SW480 (cell line): ENCODE measurements around the gene MICAL2.
A peak's percentile ranks its signal among the peaks of the same experiment; 100 is the strongest.

Experiments
- DNase-seq: peaks from one replicate; pipeline ENCODE4 v3.0.0-alpha.2; 2016; ENCODE audit warnings: low spot score

Gene MICAL2

DNA sequence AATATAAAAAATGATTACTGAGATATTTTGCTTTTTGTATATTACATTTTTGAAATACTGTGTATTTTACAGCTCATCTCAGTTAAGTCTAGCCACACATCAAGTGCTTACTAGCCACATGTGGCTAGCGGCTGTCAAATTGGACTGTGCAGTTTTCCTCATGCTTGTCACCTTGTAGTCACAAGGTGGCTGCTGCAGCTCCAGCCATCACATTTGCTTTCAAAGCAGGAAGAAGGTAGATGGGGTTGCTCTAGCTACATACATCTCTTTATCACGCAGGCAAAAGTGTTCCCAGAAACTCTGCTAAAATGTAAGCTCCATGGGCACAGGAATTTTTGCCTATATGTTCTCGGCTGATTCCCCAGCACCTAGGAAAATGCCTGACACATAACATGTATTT lies 61.5 kb downstream of the MICAL2 start:
- DNase-seq: no peak

DNA sequence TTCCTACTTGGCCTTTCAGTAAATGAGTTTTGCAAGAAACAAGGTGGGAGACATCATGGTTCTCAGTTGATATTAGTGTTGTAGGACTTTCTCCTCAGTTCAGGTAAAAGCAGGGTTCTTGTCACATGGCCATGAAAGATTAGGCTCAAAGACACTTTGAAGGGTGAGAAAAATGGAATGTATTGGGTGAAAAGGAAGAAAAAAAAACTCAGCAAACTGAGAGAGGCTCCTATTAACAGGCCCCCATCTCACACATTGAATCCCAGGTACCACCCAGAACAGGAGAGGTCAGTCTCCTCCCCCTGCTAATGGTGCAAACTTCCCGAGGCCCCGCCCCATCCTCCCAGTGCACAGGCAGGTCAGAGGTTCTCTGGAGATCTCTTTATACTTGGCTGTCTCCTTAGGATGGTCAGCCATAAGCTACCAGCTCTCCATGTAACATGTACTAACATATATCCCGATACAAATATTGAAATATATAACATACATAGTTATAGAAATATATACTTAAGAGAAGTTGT lies 62.2 kb downstream of the MICAL2 start:
- DNase-seq: no peak

DNA sequence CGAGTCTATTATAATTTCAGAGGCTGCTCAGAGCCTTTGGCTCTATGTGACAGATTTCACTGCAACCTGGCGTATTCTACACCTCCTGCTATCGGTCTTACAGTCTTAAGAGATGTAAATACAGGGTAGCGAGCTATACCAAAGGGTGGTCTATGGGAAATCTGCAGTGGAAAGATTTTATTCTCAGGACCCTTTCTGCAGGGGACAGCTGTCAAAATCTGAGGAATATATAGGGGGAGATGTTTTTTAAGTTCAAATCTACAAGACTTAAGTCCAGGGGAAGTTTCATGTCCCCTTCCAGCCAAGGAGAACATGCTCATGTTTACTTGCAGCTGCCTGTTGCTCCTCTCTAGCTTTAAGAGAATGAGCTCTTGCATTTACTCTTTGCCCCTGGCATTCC lies 62.7 kb downstream of the MICAL2 start:
- no peak for DNase-seq

DNA sequence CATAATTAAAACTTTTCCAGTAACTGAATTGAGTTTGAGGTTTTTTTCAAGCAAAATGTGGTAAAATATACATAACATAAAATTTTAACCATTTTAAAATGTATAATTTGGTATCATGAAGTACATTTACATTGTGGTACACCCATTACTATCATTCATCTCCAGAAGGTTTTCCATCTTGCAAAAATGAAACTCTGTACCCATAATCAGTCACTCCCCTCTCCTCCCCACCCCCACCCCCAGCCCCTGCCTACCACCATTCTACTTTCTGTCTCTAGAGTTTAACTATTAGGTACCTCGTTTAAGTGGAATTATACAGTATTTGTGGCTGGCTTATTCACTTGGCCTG lies 63.7 kb downstream of the MICAL2 start:
- DNase-seq: no peak

DNA sequence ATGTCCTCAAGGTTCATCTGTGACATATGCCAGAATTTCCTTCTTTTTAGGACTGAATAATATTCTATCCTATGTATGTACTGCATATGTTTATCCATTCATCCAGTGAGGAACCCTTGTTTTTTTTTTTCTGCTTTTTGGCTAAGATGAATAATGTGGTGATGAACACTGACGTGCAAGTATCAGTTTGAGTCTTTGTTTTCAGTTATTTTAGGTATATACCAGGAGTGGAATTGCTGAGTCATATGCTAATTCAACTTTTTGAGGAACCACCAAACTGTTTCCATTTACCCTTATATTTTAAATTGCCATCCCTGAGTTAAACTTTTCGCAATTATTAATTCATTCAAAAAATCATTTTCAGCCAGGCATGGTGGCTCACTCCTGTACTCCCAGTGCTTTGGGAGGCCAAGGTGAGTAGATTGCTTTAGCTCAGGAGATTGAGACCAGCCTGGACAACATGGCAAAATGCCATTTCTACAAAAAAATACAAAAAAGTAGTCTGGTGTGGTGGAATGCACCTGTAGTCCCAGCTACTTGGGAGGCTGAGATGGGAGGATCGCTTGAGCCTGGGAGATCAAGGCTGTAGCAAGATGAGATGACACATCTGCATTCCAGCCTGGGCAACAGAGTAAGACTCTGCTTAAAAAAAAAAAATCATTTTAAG lies 64.2 kb downstream of the MICAL2 start:
- no peak for DNase-seq

DNA sequence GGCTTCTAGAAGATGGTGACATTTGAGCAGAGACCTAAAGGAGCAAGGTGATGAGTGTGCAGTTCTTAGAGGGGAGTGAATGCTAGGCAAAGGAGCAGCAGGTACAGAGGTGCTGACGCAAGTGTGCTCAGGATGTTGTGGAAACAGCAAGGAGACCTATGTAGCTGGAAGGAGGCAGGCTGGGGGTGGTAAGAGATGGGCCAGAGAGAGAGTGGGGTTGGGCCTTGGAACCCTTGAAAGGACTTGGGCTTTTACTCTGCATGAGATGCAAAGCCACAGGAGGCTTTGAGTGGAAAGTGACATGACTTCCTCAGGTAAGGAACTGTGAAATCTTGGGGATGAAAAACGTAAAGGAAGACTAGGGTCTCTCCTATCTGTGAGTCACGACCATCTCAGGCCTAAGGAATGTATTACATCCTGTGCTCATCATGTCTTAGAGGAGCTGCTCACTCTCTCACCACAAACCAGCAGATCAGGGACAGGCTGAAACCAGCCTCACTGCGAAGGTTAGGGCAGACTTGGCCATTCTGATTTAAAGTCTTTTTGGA lies 65.4 kb downstream of the MICAL2 start:
- peak; percentile 81 for DNase-seq

DNA sequence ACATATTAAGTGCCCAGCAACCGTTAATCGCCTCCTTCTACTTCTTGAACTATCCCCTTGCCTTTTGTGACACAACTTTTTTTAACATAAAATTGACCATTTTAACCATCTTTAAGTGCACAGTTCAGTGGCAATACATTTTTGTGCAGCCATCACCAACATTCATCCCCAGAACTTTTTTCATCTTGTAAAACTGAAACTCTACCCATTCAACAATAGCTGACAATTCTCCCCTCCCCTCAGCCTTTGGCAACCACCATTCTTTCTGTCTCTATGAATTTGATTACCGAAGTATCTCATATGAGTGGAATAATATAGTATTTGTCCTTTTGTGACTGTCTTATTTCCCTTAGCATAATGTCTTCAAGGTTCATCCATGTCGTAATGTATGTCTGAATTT lies 66.0 kb downstream of the MICAL2 start:
- no peak for DNase-seq

DNA sequence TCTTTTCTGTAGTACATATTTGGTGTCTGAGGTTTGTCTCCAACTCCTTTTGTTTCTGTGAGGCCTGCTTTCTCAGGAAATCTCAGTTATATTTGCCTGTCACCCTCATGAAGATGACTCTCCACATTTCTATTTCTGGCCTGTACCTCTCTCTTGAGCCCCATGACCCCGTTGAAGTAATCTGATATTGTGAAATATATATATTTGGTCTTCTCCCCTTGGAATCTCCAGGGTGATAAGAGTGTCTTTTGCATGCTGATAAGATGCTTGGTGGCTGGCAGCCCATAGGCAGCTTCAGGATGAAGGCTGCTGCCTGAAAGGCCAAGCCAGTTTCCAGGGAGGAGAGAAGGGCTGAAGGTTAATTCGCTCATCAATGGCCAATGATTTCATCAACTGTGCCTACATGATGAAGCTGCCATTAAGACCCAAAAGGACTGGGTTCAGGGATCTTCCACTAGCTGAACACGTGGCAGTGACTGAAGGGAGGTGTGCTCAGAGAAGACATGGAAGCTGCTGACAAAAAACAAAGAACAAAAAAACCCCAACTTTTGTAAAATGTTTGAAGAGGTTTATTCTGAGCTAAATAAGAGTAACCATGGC lies 67.4 kb downstream of the MICAL2 start:
- DNase-seq: no peak

DNA sequence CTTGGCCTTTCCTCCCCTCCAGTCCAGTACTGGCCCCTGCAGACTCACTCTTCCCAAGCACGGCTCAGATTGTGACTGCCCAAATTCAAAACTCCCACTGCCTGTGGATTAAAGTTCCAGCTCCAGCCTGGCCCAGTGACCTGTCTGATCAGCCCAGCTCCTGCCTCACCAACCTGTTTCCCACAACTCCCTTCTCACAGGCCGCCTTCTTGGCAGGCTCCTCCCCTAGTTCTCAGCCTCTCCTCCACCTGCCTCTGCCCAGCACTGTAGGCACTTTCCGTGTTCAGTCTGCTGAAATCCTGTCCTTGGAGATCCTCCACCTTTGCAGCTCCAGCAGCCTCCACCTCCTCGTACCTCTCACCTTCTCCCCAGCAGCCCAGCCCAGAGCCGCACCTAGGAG lies 68.6 kb downstream of the MICAL2 start:
- DNase-seq: peak; percentile 35

DNA sequence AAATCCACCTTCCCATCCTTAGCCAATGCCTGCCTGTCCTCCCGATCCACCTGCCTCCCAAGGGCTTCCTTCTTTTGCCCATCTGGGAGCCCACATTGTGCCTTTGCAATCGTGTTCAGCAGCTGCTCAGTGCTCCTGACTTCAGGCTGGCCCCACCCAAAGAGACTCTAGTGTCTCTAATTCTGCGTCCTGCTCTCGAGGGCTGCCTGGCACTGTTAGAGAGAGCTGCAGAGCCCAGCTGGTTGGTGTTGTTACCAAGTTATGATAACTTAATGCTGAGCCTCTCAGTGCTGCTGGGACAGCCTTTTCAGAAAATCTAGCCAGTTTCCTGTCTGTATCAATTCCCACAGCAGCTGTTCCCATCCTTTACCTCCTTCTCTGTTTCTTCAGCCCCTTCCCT lies 69.1 kb downstream of the MICAL2 start:
- DNase-seq: no peak

DNA sequence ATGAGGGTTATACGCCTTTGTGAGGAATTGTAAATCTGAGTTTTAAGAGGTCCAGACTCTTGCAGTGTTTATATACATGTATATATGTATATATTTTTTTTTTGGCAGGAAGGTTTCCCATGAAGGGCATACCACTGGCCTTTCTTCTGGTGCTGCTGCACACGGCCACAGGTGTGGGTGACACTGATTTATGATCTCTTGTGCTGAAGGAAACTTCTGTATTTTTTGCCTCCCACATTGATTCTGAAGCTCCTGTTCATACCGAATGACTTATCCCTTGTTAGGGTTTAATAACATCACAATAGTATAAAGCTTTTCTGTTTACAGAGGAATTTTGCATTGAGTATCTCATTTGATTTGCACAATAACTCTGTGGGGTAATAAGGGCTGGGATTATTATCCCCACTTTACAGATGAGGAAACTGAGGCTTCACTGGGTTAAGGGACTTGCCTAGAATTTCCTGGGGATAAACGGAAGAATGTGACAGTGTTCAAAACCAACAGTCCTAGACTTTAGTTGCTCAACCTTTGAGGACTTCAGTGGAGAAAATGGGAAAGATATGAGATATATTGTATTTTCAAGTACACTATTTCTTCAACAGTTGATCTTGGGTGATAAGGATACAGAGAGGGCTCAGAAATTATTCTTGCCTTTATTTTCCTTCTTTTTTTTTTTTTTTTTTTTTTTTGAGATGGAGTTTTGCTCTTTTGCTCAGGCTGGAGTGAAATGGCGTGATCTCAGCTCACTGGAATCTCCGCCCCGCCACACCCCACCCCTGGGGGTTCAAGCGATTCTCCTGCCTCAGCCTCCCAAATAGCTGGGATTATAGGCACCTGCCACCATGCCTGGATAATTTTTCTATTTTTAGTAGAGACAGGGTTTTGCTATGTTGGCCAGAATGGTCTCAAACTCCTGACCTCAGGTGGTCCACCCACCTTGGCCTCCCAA lies 70.1 kb downstream of the MICAL2 start:
- no peak for DNase-seq

DNA sequence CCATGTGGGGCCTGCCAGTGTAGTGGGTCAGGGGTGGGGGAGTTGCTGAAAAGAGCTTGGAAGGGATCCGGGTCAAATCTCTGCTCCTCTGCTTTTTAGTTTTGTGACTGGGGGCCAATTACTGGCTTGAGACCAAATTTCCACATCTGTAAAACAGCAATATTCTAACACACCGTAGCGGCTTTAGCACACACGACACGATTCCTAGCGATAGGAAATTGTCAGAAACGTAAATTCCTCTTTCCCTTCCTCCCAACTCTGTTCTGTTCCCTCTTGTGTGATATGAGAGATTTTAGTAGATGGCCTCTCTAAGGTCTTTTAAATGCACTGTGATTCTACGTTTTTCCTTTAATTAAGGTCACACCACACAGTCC lies 71.9 kb downstream of the MICAL2 start:
- DNase-seq: no peak

DNA sequence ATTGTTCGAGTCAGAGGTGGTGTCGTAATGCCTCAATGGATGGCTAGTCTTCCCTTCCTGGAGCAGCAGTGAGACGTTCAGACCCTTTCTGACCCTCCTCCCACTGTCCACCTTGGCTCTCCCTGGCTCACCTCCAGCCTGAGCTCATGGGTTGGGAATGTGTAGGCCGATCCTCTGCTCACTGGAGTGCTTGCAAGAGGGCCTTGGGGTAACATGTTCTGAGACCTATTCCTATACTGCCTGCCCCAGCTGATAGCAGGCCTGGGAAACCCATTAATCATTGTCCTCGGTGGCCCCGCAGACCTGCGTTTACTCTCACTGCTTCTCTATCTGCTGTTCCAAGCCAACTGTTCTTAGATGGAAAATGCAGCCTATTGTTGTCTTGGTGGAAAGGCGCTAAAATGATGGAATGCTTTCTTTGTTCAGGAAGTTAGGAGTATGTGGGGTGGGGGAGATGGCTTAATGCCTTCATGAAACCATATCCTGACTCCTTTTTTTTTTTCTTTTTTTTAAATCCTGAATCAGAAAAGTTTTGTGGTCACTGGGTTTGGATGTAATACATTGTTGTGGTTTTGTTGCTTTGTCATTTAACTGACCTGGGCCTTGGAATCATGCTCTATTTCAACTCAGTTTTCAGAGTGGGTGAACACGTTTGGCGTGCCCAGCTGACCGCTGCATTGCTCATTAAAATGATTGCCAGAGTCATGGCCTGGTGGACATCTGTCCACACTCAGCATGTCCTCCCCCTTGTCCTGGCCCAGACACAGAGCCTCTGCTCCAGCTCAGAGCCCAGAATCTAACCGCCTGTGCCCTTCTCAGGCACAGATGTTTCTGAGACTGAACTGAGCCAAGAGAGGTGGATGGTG lies 72.5 kb downstream of the MICAL2 start:
- DNase-seq: peak; percentile 88

DNA sequence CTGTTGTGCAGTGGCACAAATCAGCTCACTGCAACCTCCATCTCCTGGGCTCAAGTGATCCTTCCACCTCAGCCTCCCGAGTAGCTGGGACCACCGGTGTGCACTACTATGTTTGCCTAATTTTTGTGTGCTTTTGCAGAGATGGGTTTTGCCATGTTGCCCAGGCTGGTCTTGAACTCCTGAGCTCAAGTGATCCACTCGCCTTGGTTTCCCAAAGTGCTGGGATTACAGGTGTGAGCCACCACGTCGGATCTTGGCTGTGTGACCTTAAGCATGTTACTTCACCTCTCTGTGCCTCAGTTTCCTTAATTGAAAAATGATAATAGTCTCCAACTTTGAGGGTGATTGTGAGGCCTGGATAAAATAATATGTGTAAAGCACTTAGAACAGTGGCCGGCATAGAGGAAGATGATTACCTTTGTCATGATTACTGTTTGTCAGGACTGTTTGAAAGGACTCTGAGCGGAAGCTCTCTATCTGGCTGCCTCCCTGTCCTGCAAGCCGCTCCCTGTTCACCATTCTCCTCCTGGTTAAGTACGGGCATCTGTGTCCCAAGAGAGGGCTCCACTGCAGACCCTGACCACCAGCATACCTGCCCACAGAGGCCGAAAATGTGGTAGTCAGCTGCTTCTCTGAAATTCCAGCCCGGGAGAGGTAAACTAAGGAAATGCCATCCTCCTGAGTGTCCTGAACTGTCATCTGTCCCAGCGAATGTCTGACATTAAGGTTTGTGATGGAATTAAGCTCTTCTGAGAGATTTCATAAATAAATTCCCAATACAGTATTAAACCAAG lies 73.6 kb downstream of the MICAL2 start:
- DNase-seq: no peak

DNA sequence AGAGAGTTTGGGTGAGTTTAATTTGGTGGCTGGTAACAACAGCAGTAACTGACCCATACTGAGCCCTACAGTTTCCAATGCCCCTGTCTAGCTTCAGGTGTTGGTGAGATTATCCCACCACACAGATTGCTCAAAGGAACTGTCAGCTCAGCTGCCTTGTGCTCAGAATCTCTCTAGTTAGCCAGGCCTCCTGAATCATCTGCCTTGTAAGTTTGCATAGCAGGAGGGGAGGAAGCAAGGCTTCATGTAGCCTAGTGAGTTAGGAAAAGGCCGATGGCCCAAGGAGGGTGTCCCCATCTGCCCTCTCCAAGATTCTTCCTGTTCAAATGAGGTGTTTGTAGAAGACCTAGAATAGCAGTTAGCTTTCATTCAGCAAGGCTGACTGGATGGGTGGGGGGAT lies 74.3 kb downstream of the MICAL2 start:
- DNase-seq: no peak

DNA sequence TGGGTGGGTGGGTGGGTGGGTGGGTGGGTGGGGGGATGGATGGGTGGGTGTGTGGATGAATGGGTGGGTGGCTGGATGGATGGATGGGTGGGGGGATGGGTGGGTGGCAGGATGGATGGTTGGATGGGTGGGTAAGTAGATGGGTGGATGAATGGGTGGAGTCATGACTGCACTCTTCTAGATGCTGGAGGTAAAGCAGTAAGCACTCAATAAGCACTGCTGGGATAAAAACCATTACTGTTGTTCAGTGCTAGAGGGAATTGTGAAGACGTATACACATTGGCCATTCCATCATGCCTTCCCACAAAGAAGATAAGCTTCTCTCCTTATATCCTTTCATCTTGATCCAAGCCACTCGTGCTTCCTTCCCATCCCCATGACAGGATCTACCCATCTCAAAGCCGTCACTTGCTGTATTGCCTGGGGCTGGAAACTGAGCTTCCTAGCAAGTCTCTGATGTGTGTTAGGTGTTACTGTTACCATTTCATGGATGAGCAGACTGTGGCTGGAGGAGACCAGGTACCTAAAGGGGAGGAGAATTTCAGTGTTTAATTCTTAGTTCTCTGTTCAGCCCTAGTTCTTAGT lies 74.8 kb downstream of the MICAL2 start:
- no peak for DNase-seq

DNA sequence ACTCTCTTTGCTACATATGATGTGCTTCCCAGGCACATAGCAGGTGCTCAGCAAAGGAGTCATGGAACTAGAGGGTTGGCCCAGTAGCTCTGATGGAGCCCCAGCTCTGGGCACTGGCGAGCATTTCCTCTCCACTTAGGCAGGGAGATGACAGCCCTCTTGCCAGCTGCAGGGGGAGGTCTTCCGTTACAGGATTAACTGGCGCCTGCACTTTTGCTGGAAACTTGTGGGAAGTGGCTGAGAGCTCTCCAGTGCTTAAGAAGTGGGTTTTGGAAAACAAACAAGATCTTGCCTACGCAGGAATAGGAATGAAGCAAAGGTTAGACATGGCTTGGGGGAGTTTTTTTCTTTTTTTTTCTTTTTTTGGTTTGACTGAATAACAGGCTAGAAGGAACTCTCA lies 75.5 kb downstream of the MICAL2 start:
- DNase-seq: no peak

DNA sequence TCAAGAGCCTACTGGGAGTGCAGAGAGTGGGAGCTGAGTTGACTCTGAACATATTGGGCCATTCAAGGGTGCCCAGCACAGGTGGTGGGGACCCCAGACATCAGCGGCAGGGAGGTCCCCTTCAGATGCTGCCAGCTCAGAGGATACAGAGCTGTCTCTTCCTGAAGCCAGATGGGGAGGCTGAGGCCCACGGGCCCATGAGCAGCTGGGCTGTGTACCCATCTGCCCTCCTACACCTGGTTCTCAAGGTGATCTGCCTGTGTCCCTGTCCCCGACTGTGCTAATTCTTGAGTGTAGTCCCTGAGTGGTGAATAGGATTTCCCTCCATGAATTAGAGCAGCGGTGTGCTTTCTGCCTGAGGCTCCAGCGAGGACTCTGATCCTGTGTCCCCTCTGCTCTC lies 76.3 kb downstream of the MICAL2 start:
- no peak for DNase-seq

DNA sequence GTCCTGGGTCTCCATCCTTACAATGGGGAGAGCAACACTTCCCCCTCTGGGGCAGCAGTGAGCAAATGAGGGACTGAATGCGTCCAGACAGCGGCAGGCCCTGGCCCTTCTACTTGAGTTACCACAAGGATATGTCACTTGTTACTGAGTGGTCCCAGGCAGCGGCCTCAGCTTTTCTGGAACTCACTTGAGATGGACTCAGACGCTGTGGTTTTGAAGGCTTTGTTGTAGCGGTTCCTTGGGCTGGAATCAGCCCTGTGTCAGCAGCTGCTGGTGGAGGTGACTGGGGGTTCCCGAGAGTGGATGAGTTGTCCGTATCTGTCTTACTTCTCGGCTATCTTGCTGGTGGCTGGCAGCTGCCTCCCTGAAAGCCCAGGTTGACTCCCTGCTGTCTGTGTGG lies 77.0 kb downstream of the MICAL2 start:
- no peak for DNase-seq

DNA sequence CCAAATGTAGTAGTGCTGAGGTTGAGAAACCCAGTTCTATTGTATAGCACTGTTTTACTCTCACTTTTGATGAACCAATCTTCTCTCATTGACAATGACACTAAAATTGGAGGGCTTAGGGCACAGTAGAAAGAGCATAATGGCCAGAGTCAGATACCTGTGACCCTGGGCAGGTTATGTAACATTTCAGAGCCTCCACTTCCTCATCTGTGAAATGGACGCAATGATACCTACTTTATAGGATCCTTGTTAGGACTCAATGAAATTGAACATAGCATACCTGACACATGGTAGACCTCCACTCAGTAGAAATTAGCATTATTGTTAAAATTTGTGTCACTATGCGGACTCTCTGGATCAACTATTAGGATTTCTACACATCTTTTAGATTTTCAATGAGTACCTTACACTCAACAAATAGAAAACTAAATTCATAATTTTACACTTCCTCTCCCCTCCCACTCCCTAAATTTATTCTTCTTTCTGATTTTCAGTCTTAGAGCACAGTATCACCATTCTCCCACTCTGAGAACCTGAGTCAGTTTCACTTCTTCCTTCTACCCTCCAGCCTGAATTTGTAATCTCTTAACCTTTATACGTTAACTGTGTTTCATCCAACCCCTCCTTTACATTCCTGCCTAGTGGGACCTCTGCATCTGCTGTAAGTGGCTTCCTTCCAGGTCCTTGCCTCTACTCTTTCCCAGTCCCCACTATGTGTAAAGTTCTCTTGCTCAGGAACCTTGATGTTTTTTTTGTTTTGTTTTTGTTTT lies 78.3 kb downstream of the MICAL2 start:
- no peak for DNase-seq
